Uterus (tissue), 4 donors: ENCODE measurements around the gene NANOS2. TPM values are rescaled to one million over a fixed set of nuclear protein-coding genes. Genes with fewer than 3 reads are reported as not detected.

Experiments used
- DNase-seq, 2 donors: peaks; one replicate each; pipeline ENCODE4 v3.0.0-alpha.2; 2019 to 2020
- H3K27ac ChIP-seq, 2 donors: fragments of 200-600 bp; sonication (generic); 1 replicate in 1 of 2; 2 replicates in 1 of 2; pipeline ENCODE4 v1.5.1; 2016 to 2018
- H3K27me3 ChIP-seq, 2 donors: fragments of 200-600 bp; sonication (generic); one replicate each; pipeline ENCODE4 v1.5.1; 2018 to 2019; ENCODE audit warnings: control low read depth in 1 of 2
- H3K36me3 ChIP-seq, 2 donors: fragments of 200-600 bp; sonication (generic); one replicate each; pipeline ENCODE4 v1.5.1; 2019; ENCODE audit warnings: control low read depth in 1 of 2
- H3K4me1 ChIP-seq, 2 donors: fragments of 200-600 bp; sonication (generic); one replicate each; pipeline ENCODE4 v1.5.1; 2018 to 2019; ENCODE audit warnings: control low read depth in 1 of 2
- H3K4me3 ChIP-seq, 2 donors: fragments of 200-600 bp; sonication (generic); 1 replicate in 1 of 2; 2 replicates in 1 of 2; pipeline ENCODE4 v1.5.1; 2018 to 2019; ENCODE audit warnings: mild to moderate bottlenecking in 1 of 2
- H3K9me3 ChIP-seq, 2 donors: fragments of 200-600 bp; sonication (generic); one replicate each; pipeline ENCODE4 v1.5.1; 2019; ENCODE audit warnings: control low read depth in 1 of 2
- POLR2A ChIP-seq, 2 donors: fragments of 450-650 bp; IDR thresholded peaks; one replicate each; pipeline ENCODE4 v1.6.1; 2016; ENCODE audit warnings: antibody characterized with exemption in 2 of 2, mild to moderate bottlenecking in 1 of 2, moderate library complexity in 1 of 2
- intact Hi-C: fragments of 100-400 bp; cut with DNase I; formaldehyde crosslinking; loops from one replicate; pipeline ENCODE4 v1.15.1; 2023; ENCODE audit warnings: low total_unique reads
- total RNA-seq, 4 donors: library from RNA; depleted of rRNA in 3 of 4; stranded (reverse); fragments of >200 nt in 3 of 4; gene quantifications; one replicate each; pipeline versions ENCODE4 v1.1.0 to v1.2.4, GENCODE V29; 2014 to 2023
- TF ChIP-seq, protein P1 (sequence below), 4 experiments: fragments of 200-600 bp in 2 of 4; fragments of 450-650 bp in 2 of 4; sonication (generic) in 2 of 4; IDR thresholded peaks; one replicate each; pipeline ENCODE4 v1.5.1; 2016 to 2019; ENCODE audit warnings: antibody characterized with exemption in 4 of 4, mild to moderate bottlenecking in 2 of 4, moderate library complexity in 1 of 4
- donor health status: DM: yes; HTN: yes; CAD: no.

Gene NANOS2
- total RNA-seq, 4 donors from 2014 or later = not detected

DNA sequence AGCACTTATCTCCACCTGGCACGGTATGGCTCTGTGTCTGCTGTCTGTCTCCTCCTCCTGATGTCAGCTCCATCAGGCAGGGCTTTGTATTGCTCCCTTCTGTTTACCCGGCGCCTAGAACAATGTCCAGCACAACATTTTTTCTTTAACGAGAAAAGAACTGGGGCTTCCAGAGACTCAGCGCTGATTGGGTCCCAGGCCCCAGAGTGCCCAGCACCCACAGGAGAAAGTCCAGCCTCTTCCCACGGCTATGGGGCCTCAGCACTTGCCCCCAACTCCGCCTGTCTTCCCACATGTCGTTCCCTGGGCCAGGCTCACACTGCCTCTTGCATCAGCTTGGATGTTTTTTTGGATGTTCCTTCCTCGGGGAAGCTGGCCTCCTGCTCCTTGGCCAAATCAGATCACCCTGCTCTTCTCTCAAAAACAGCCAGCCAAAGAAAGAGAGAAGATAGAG lies 19.0 kb downstream of the NANOS2 start:
- no peak overlapping the region for H3K27ac ChIP-seq
- no peak overlapping the region for H3K4me3 ChIP-seq
- no peaks in the 10 kb centered on the region for H3K4me1 ChIP-seq
- H3K36me3 ChIP-seq = no peaks in the 10 kb centered on the region
- TF ChIP-seq POLR2A (IDR thresholded peaks at IDR 0.05) = no peak
- H3K27me3 ChIP-seq = no peaks in the 10 kb centered on the region
- DNase-seq = peak in 1 of 2 donors; percentile 24
- no peaks in the 10 kb centered on the region for H3K9me3 ChIP-seq
- intact Hi-C loops = no loop called here

DNA sequence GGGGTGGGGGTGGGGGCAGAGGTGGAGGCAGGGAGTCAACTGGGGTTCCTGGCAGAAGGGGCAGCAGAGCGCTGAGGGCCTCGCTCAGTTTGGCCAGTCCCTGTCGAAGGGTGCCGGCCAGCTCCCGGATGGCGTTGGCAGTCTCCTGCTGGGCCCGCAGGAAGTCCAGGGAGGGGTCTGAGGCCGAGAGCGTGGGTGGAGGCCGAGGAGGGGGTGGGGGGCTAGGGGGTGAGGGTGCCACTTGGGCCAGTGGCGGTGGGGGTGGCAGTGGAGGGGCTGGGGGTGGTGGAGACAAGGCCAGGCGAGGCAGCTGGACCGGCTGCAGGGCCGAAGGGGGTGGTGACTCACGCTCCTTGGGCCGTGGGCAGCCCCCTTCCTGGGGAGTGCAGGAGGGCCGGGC lies 23.7 kb downstream of the NANOS2 start:
- no peak for TF ChIP-seq POLR2A (IDR thresholded peaks at IDR 0.05)
- TF ChIP-seq, protein P1, sequence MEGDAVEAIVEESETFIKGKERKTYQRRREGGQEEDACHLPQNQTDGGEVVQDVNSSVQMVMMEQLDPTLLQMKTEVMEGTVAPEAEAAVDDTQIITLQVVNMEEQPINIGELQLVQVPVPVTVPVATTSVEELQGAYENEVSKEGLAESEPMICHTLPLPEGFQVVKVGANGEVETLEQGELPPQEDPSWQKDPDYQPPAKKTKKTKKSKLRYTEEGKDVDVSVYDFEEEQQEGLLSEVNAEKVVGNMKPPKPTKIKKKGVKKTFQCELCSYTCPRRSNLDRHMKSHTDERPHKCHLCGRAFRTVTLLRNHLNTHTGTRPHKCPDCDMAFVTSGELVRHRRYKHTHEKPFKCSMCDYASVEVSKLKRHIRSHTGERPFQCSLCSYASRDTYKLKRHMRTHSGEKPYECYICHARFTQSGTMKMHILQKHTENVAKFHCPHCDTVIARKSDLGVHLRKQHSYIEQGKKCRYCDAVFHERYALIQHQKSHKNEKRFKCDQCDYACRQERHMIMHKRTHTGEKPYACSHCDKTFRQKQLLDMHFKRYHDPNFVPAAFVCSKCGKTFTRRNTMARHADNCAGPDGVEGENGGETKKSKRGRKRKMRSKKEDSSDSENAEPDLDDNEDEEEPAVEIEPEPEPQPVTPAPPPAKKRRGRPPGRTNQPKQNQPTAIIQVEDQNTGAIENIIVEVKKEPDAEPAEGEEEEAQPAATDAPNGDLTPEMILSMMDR (IDR thresholded peaks at IDR 0.05) = no peak

DNA sequence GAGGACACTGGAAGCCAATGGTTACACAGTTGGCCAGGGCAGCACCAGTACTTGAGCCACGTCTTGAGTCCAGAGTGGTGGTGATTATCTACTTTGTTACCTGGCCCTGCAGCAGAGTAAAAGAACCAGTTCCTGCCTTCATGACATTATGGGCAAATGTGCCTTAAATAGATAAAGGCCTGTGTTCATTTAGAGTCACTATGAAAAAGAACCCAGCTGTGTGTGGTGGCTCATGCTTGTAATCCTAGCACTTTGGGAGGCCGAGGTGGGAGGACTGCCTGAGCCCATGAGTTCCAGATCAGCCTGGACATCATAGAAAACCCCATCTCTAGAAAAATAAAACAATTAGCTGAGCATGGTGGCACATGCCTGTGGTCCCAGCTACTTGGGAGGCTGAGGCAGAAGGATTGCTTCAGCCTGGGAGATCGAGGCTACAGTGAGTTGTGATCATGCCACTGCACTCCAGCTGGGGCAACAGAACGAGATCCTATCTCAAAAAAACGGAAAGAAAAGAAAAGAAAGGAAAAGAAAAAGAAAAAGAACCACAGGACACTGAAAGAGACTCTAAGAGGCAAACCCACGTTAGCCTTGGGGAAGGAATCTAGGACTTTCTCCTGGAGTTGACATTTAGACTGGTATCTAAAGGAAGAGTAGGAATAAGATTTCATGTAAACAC lies 25.2 kb downstream of the NANOS2 start:
- Histone ChIP-seq H3K27me3 (no peaks in the 10 kb centered on the region), H3K4me3 (no peak overlapping the region), H3K9me3 (no peaks in the 10 kb centered on the region), H3K27ac (peak overlapping the region in 1 of 2 donors; percentile 8), H3K4me1 (peaks cover 0 to 12% of the 10 kb centered on the region in 2 donors), H3K36me3 (no peaks in the 10 kb centered on the region)
- intact Hi-C loops = no loop called here
- no peak for DNase-seq
- TF ChIP-seq POLR2A (IDR thresholded peaks at IDR 0.05) = no peak
- TF ChIP-seq, protein P1 (IDR thresholded peaks at IDR 0.05) = no peak

More for the DNA sequence above, 23.7 kb downstream of the NANOS2 start:
- no peak overlapping the region for H3K27ac ChIP-seq
- no peak for DNase-seq
- H3K27me3 ChIP-seq = no peaks in the 10 kb centered on the region
- no peak overlapping the region for H3K4me3 ChIP-seq
- no peaks in the 10 kb centered on the region for H3K9me3 ChIP-seq
- H3K36me3 ChIP-seq = no peaks in the 10 kb centered on the region
- no peaks in the 10 kb centered on the region for H3K4me1 ChIP-seq
- intact Hi-C loops = no loop called here

- peak overlapping the region; percentile 96 for H3K27ac ChIP-seq
- TF ChIP-seq, protein P1 (IDR thresholded peaks at IDR 0.05) = no peak
- TF ChIP-seq POLR2A (IDR thresholded peaks at IDR 0.05) = no peak
- no peaks in the 10 kb centered on the region for H3K27me3 ChIP-seq
- no peaks in the 10 kb centered on the region for H3K9me3 ChIP-seq
- peak overlapping the region; percentile 49 to 74 for H3K4me3 ChIP-seq
- H3K4me1 ChIP-seq = peaks cover 7 to 30% of the 10 kb centered on the region in 2 donors
- intact Hi-C loops = no loop called here
- DNase-seq = peak; percentile 60 to 72
- no peaks in the 10 kb centered on the region for H3K36me3 ChIP-seq
Measured at GRCh38 chr19:45887200-45887710, 27.3 kb downstream of the NANOS2 start.

GRCh38 chr19:45886427-45887199 lies 28.0 kb downstream of the NANOS2 start:
- peaks cover 7 to 30% of the 10 kb centered on the region in 2 donors for H3K4me1 ChIP-seq
- DNase-seq = peak; percentile 92 to 93
- intact Hi-C loops = no loop called here
- H3K9me3 ChIP-seq = no peaks in the 10 kb centered on the region
- H3K36me3 ChIP-seq = no peaks in the 10 kb centered on the region
- peak overlapping the region; percentile 96 for H3K27ac ChIP-seq
- TF ChIP-seq, protein P1 (IDR thresholded peaks at IDR 0.05) = peak in 1 of 4 experiments; percentile 34
- TF ChIP-seq POLR2A (IDR thresholded peaks at IDR 0.05) = peak; percentile 44 to 56
- H3K27me3 ChIP-seq = no peaks in the 10 kb centered on the region
- H3K4me3 ChIP-seq = peak overlapping the region; percentile 49 to 74
